NCI-H82 (cell line): ENCODE measurements around the gene FANCI.
"Not testable (repeated sequence)": the region's sequence is repeated elsewhere in the genome, so short reads cannot be mapped to it uniquely, and the experiment has no call there.

Source experiments
- DNase-seq: peaks from one replicate; lab custom pipeline; 2025; lab: John Stamatoyannopoulos, UW

Gene FANCI

DNA sequence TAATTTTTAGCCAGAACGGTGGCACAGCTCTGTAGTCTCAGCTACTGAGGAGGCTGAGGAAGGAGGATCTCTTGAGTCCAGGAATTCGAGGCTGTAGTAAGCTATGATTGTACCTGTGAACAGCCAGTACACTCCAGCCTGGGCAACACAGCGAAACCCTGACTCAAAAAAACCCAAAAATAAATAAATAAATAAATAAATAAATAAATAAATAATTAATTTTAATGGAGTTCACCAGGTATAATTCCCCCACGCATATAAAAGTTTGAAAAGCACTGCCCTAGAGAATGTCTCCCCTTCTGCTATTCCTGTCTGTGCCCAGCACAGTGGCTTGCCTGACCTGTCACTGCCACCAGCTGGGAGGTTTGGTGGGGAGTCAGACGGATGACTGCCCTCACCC is 18.2 kb upstream of the FANCI start:
- no peak for DNase-seq

DNA sequence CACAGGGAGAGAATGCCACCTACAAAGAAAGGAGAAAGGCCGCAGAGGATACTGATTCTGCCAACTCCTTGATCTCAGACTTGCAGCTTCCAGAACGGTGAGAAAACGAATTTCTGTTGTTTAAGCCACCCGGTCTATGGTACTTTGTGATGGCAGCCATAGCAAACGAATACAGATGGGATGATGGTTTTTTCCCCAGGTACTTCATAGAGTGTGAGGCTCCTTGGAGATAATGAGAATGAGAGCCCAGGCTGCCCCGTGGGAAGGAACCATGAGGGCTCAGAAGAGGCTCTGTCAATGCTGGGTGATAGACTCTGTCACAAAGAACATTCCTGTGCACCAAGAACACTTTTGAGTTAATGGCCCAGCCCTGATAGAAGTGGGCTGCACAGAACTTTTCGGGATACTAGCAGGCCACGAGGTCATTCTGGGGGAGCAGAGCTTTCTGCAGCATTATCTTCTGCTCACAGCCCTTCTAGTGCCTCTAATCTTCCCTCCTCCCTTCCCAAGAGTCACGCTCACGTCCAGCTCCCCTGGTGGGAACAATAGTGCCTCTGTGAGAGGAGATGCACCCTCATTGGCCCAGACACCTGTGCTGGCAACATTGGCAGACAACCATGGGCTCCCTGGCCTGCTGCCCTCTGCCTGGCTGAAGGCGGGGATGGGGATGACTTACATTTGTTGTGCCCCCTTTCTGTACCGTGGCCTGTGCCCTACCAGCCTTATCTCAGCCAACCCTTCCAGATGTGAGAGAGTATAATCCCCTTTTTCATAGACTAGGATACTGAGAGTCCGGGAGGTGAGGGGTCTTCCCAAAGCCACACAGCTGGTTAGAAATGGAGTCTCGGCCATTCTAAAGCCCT is 17.2 kb upstream of the FANCI start:
- no peak for DNase-seq

DNA sequence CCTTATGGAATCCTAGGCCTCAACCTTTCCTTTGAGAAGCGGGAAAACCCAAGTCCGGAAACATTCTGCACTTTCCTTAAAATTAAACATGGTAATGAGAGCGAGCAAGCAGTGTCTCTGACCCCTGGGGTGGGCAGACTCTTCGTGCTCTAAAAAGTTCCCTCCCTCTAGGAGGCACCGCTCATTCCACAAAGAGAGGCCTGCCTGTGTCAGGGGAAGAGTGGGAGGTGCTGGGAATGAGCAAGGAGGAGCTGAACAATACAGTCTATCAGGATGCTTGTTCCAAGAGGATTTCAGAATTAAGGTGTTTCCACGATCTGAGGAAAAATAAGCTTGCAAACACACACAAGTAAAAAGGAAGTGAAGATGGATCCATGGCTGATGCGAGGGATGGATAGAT is 16.4 kb upstream of the FANCI start:
- no peak for DNase-seq

DNA sequence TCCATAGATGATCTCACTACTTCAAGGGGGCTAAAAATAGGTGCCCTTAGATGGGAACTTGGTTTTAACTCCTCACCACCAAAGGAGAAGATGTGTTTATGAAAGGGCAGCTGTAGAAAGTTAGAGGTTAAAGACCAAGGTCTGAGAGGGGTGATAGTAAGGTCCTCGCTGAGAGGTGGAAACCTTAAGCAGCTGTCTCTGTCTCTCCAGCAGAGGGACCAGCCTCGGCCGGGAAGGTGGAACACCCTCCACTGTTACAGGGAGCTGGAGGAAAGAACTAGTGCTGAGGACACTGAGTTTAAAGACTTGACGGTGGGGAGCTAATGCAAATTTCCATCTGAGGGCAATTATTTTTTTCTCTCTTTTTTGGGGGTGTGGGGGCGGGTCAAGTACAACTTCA is 13.5 kb upstream of the FANCI start:
- no peak for DNase-seq

DNA sequence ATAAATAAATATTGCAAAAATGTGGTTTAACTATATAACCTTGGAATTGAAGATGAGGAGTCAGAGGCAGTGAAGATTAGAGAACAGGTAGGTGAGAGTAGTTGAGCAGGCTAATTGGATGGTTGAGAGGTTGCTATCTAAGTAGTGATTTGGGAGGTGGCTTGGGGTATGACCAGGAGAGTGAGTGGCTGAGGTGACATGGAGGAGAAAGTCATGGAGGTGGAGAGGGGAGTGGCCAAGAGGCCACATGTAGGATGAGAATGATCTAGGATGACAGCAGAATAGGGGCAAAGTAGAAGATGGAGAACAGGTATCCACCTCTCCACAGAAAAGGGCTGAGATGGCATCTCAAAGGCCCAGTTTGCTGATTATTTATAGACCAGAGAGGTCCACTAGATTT is 11.9 kb upstream of the FANCI start:
- no peak for DNase-seq

DNA sequence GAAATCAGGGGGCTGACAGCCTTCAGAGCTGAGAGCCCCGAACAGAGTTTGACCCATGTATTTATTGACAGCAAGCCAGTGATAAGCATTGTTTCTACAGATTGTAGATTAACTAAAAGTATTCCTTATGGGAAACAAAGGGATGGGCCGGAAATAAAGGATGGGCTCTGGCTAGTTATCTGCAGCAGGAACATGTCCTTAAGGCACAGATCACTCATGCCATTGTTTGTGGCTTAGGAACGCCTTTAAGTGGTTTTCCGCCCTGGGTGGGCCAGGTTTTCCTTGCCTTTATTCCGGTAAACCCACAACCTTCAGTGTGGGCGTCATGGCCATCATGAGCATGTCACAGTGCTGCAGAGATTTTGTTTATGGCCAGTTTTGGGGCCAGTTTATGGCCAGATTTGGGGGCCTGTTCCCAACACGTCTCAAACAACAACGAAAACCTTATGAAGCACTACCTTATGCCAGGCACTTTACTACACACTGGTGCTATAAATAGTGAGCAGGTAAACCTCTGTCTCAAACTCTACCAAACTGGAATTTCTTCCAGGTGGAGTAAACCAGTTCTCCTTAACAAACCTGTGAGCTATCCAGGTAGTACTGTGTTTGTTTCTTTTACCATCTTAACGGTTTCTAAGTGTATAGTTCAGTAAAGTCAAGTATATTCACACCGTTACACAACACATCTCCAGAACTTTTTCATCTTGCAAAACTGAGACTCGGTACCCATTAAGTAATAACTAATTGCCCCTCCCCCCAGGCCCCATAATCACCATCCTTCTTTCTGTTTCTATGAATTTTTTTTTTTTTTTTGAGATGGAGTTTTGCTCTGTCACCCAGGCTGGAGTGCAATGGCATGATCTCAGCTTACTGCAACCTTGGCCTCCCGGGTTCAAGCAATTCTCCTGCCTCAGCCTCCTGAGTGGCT is 3.6 kb upstream of the FANCI start:
- not testable (repeated sequence) for DNase-seq

DNA sequence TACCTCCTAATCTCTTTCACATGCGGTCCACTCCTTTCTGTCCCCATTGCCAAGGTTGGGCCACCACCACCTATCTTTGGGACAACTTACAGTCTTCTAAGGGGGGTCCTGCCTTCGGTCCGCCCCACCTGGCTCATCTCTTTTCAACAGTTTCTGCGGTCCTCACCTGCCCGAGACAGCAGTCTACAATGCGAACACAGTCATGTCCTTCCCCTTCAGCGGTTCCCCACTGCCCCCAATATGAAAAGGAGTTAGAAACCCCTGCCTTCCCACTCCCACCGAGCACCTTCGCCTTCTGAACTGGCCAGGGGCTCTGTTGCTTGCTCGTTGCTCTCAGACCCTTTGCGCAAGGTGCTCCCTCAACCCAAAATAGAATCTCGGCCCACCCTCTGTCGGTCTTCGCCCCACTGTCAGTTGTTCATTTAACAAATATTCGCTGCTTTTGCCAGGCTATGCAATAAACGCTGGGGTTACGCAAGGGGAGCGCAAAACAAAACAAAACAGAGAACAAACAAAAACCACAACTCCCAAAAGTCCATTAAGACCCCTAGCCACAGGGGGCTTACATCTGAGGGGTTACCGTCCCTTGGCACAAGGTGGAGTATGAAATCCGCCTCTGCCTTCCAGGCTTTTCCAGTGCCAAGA is 611 bp upstream of the FANCI start:
- peak; percentile 16 for DNase-seq

DNA sequence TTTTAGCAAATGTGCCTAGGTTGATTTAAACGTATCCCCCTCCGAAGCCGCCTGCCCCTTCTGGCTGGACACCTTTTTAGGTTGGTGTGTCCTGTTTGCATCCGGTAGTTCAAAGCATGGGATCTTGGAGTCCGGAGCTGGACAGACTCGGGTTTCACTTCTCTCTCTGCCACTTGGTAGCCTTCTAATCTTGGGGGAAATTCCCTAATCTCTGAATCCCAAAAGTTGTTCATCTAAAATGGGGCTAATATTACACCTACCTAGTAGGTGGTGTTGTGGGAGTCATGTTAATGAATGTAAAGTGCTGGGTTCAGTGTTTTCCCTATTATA is 760 bp downstream of the FANCI start:
- DNase-seq, result peak; percentile 39

DNA sequence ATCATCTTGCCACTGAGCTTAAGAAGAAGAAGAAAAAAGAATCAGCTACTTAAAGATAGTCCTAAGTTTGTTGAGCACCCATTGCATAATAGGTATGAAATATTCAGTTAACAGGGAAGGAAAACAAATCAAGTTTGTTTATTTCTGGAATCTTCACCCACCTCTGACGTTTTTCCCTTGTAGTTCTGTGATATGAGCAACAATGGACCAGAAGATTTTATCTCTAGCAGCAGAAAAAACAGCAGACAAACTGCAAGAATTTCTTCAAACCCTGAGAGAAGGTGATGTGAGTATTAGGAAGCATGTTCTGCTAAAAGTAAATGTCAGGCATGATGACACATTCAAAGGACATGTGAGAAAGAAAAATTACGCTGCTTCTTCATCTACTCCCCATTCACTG is 3.7 kb downstream of the FANCI start:
- DNase-seq, result no peak

DNA sequence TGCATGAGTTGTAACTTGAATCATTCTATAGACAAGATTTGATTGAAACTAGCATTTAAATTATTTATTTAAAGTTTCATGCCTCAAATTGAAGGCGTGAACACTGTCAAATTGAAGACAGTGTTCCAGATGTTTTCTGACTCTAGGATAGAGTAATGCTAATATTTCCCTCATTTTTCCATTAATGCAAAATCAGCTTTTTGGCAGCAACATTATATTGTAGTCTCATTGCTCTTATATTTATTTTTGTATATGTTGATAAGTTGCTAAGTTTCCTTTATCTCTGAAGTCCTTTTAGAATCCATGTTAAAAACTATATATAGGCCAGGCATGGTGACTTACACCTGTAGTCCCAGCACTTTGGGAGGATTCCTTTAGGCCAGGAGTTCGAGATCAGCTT is 4.8 kb downstream of the FANCI start:
- no peak for DNase-seq

DNA sequence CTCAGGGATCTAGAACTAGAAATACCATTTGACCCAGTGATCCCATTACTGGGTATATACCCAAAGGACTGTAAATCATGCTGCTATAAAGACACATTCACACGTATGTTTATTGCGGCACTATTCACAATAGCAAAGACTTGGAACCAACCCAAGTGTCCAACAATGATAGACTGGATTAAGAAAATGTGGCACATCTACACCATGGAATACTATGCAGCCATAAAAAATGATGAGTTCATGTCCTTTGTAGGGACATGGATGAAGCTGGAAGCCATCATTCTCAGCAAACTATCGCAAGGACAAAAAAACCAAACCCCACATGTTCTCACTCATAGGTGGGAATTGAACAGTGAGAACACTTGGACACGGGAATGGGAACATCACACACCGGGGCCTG is 6.4 kb downstream of the FANCI start:
- DNase-seq, result not testable (repeated sequence)

DNA sequence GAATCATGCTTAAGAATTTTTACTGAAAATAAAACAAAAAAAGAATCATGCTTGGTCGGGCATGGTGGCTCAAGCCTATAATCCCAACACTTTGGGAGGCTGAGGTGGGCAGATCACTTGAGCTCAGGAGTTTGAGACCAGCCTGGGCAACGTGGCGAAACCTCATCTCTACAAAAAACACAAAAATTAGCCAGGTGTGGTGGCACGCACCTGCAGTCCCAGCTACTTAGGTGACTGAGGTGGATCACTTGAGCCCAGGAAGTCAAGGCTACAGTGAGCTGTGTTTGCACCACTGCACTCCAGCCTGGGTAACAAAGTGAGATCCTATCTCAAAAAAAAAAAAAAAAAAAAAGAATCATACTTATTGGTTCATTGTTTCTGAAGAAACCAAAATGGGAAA is 33.5 kb downstream of the FANCI start:
- not testable (repeated sequence) for DNase-seq

DNA sequence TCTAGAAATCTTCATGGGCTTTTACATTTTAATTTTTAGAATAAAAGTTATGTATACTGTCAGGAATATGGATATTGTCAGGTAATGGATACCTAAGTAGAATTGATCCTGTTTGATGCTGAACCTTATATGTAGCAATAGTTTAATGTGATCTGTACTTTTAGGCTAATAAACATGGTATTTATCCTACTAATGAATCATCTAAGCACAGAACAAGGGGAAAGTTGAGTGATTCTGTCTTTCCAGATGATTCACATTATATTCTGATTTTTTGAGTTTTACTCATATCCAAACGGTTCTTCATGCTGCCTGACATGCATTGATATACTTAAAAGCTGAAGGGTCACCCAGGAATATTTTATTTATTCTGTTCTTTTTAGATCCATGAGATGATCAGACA is 34.5 kb downstream of the FANCI start:
- no peak for DNase-seq

DNA sequence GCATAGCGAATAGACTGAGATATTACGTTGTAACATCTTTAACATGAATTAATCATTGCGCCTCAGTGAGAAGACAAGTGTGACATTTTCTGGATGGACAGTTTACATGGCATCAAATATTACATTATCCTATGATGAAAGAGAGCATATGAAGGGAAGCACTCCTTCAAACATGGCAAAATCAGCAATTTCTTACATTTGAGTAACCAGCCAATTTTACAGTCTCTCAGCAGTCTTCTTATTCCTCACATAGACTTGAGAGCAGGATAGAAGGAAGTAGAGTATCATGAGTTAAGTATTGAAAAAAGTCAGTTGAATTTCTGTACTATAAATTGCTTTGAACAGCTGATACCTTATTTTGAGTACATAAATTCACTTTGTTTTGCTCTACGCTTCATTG is 38.9 kb downstream of the FANCI start:
- DNase-seq, result no peak

DNA sequence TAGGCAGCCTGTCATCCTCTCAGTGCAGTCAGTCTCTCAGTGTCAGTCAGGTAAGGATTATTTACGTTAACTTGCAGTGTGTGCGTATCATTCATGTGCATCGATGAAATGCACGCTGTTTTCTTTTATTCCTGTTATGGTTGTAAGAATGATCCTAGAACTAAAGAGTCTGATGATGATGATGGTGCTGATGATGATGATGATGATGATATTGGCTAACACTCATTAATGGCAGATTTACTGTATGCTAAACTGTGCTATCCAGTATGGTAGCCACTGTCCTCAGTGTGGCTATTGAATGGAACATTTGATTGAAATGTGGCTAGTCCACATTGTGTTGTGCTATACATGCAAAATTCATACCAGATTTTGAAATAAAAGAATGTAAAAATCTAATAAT is 39.4 kb downstream of the FANCI start:
- DNase-seq, result no peak

DNA sequence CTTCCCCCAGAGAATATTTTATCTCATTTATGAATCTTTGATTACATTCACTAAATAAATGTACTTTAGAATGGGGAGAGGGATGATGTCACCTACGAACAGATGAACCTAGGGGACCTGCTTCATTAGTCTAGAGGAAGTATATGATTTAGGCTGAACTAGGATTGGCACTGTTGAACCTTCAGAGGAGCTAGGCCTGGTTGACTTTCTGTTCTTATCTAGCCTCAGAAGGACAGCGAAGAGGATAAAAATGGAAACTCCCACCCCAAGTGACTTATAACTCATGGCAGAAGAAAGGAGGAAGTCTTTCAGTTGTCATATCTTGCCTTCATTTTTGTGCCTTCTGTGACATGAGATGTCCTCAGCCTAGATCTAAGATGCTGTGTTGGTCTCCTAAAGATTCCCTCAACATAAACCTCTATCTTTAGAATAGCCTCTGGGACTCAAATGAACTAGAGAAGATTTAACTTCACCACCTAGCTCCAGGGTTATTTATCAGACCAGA is 48.2 kb downstream of the FANCI start:
- DNase-seq, result no peak

DNA sequence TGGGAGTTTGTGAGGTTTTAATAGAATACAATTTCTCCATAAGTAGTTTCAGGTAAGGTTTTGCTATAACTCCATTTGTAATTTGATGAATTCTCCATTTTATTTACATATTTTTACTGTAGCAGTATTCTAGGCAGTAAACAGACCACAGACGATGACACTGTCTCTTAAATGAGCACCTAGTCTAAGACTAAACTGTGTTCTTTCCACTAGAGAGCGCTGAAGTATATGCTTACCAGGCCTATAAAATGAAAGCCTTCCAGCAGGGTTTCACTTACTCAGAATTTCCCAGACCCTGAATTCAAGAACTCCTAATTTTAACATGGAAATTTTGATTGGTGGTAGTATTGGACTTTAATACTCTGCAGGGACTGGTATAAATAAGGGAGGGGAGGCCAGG is 49.2 kb downstream of the FANCI start:
- DNase-seq, result no peak

DNA sequence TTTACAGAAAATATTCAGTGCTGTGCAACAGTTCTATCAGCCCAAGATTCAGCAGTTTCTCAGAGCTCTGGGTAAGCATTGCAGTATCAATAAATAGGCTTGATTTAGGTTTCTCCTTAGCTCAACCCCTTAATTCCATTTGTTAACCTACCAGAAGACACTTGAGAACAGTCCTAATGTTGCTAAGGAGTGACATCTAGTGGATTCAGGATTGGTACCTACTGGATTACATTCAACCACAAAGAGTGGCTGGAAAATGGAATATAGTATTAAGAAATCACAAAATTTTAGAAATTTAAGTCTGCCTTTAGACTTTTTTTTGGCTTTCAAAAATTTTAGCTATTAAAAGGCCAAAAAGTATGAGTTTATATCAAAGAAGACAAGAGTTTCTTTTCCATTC is 56.1 kb downstream of the FANCI start:
- DNase-seq, result no peak

DNA sequence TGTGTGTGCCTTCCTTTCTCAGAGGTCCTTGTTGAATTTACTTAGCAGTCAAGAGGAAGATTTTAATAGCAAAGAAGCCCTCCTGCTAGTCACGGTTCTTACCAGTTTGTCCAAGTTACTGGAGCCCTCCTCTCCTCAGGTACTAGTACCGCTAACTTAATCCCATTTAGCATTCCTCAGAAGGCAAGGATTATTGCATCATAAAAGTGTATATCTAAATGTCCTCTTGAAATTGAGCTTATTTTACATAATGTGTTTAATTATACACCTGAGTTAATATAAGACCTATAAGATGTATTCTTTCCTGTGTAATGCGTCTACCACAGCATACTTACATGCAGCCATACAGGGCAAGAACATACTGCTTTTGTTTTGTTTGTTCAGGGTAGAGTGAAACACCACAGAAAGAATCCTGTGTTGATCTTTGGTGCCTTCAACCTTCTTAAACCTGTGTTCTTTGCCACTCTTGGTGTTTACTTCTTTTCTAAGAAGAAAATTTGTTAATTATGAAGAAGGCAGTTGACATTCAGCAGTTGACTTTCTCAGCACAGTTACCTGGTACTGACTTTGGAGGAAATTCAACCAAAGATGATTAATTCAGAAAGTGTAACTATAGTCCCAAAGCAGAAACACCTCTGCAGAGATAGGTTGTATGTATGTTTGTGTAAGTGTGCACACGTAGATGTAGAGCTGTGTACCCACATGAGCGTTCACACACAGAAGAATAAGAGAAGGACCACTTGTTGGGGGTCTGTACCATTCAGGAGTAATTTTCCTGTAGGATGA is 57.7 kb downstream of the FANCI start:
- DNase-seq, result no peak

DNA sequence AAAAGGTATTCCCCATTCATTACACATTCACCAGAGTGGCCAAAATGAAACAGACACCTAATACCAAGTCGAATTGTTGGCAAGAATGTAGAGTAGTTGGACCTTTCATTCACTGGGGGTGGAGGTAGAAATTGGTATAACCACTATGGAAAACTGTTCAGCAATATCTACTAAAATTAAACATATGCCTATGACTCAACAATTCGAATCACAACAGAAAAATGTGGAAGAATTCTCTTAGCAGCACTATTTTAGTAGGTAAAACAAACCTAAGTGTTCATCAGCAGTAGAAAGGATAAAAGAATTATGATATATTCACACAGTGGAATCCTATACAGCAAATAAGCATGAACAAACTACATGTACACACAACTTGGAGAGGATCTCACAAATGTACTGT is 60.2 kb downstream of the FANCI start:
- DNase-seq, result no peak

DNA sequence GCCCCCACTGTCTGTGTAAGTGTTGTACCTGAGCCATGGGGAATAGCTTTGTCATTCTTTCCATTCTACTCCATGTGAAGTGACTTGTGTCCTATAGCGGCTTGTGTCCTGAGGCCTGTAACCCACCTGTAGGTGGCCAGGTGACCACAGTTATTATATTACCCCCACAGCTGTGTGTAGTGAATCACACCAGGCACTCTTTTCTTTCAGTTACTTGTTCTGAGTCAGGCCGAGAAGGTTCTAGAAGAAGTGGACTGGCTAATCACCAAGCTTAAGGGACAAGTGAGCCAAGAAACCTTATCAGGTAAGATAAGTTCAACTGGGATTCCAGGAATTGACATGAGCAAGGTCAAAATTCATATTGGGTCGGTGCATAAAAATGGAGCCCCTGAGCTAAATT is 61.6 kb downstream of the FANCI start:
- DNase-seq, result no peak

DNA sequence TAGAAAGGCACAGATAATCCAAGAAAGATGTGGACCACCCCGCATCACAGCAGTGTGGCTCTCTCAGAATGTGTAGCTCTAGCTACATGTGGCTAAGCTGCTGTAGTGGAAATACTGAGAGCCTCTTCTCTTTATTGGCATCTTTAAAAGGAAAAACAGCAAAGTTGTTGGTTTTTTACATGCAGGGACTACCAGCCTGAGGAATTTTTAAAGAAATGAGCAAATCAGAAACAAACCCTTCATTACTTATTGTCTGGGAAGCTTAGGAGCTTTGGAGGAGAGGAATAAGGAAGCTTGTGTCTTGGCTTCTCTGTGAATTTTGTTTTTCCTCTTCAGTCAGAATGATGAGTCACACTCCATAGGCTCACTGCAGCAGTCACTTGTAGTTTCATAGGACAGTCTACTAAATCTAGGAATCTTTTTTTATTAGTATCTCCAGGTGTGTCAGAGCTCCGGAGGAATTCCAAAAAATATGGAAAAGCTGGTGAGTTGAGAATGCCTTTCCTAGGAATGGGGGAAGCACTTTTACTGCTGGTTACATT is 63.3 kb downstream of the FANCI start:
- no peak for DNase-seq
